Activated B cell treated with CpG ODN at 0.5 μM for 24 hours (primary cell): Measurements from ENCODE around the gene CD79A. TPM values are rescaled to one million over a fixed set of nuclear protein-coding genes. Genes with fewer than 3 reads are reported as not detected.

Experiments used
- ATAC-seq: fragments of 200-7000 bp; cut with Tn5 transposase; one replicate; pipeline ENCODE4 v1.10.0; 2021; ENCODE audit warnings: low read depth, mild to moderate bottlenecking, moderate library complexity
- CTCF ChIA-PET: fragments of 350-600 bp; sonication (Branson Sonifier 250); formaldehyde crosslinking; loops from one replicate; lab custom pipeline; 2021; ENCODE audit warnings: antibody characterized with exemption; lab: Charles Lee
- POLR2A ChIA-PET: fragments of 350-600 bp; sonication (Branson Sonifier 250); formaldehyde crosslinking; loops from one replicate; lab custom pipeline; 2021; ENCODE audit warnings: antibody characterized with exemption; lab: Charles Lee
- DNase-seq: peaks from one replicate; pipeline ENCODE4 v3.0.0; 2022
- H3K27ac Mint-ChIP-seq: one replicate; pipeline ENCODE4 v1.8.0; 2020; ENCODE audit warnings: mixed read lengths
- H3K27me3 Mint-ChIP-seq: one replicate; pipeline ENCODE4 v1.8.0; 2021; ENCODE audit warnings: mixed read lengths
- H3K36me3 Mint-ChIP-seq: one replicate; pipeline ENCODE4 v1.8.0; 2021; ENCODE audit warnings: low read depth, mixed read lengths
- H3K4me1 Mint-ChIP-seq: one replicate; pipeline ENCODE4 v1.8.0; 2021; ENCODE audit warnings: mixed read lengths
- H3K4me3 Mint-ChIP-seq: one replicate; pipeline ENCODE4 v1.8.0; 2020; ENCODE audit warnings: mild to moderate bottlenecking, mixed read lengths
- H3K9me3 Mint-ChIP-seq: one replicate; pipeline ENCODE4 v1.8.0; 2020; ENCODE audit warnings: mixed read lengths
- intact Hi-C: fragments of 100-400 bp; cut with micrococcal nuclease; formaldehyde crosslinking; loops from one replicate; pipeline ENCODE4 v1.15.1; 2024
- total RNA-seq: library from RNA; stranded (reverse); gene quantifications from 2 replicates; pipeline ENCODE4 v1.2.3, GENCODE V29; 2022
- TF ChIP-seq, protein P1 (sequence below): fragments of 200-600 bp; IDR thresholded peaks from one replicate; pipeline ENCODE4 v1.8.0; 2022; ENCODE audit warnings: antibody characterized with exemption, mild to moderate bottlenecking

Gene CD79A
- total RNA-seq, 1 donor from 2014 or later: 889 TPM

DNA sequence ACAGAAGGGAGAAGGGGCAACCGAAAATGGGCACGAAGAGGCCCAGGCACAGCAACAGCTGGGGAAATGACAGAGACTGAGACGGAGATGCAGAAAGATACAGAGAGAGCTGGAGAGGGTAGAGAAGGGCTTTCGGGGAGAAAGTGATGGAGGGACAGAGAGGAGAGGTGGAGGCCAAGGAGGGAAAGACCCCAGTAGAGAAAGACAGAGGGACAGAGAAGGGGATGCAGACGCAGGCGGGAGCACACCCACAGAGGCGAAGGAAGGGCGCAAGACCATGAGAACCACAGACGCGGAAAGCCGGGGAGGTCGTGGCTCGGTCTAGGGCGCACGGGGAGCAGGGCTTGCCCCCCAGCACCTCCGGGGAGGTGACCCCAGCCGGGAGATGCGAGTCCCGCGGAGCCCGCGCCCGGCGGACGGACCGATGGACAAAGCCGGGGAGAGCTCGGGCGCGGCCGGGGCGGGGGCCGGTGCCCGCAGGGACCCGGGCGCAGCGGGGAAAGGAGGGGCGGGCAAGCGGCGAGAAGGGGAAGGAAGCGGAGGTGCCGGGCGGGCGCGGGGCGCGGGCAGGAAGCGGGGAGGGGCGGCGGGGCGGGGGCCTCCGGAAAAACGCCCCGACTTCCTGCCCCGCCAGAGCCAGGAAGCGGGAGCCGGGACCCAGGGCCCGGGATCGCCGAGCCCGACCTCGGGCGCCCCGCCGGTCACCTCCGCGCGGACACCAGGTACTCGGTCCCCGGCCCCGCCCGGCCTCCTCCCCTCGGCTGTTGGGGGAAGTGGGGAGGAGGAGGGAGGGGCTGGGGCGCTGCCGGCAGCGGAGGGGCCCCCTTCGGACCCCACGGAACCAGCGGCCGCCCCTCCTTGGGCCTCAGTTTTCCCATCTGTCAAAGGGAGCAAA lies 5.7 kb downstream of the CD79A start, which contains the start of gene ARHGEF1:
TSS of gene ARHGEF1 (plus strand) at position 617 of the 895 bp plus-strand sequence. CDS start 4,899 bp downstream, outside the sequence.
- TF ChIP-seq, protein P1, sequence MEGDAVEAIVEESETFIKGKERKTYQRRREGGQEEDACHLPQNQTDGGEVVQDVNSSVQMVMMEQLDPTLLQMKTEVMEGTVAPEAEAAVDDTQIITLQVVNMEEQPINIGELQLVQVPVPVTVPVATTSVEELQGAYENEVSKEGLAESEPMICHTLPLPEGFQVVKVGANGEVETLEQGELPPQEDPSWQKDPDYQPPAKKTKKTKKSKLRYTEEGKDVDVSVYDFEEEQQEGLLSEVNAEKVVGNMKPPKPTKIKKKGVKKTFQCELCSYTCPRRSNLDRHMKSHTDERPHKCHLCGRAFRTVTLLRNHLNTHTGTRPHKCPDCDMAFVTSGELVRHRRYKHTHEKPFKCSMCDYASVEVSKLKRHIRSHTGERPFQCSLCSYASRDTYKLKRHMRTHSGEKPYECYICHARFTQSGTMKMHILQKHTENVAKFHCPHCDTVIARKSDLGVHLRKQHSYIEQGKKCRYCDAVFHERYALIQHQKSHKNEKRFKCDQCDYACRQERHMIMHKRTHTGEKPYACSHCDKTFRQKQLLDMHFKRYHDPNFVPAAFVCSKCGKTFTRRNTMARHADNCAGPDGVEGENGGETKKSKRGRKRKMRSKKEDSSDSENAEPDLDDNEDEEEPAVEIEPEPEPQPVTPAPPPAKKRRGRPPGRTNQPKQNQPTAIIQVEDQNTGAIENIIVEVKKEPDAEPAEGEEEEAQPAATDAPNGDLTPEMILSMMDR: no peak
- POLR2A ChIA-PET: interaction anchor here (0.6 to 10.7 kb wide), 12 partner anchors 9 to 242 kb away, joined by 3 to 279 read pairs (median 8); partner anchors contain the start of genes CD79A, RABAC1, RPS19 and ZNF574
- Mint-ChIP-seq H3K36me3 (peaks cover 61% of the 10 kb centered on the region), H3K4me3 (peak within 1 kb of the TSS; percentile 96), H3K4me1 (peaks cover 80% of the 10 kb centered on the region), H3K9me3 (no peaks in the 10 kb centered on the region), H3K27me3 (no peaks in the 10 kb centered on the region), H3K27ac (peak within 1 kb of the TSS; percentile 97)
- CTCF ChIA-PET: interaction anchor here (1.8 to 2.2 kb wide), 2 partner anchors 10 to 24 kb away, joined by 4 to 8 read pairs; no protein-coding TSS in a partner anchor
- intact Hi-C loops: loop anchor here (10.0 kb wide), 1 partner anchor 338 kb away; no protein-coding TSS in a partner anchor
- DNase-seq (peak; percentile 72), ATAC-seq (peak; percentile 22)

DNA sequence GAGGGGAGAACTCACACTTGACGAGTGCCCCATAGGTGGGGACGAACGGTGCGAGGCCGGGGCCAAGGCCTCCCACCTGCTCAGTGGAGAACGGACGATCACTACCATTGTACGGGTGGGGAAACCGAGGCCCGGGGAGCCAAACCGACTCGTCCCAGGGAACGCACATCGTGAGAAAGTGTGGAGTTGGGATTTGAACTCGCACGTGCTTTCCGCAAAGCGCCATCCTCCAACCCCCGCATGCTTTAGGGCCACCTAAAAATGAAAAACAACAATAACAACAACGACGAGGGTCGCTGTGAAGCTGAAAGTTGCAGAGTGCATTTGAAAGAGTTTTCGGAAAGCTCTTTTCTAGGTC lies 6.4 kb downstream of the CD79A start:
- intact Hi-C loops: loop anchor here (10.0 kb wide), 1 partner anchor 339 kb away; no protein-coding TSS in a partner anchor
- CTCF ChIA-PET: interaction anchor here (1.1 to 2.2 kb wide), 4 partner anchors 10 to 51 kb away, joined by 3 to 8 read pairs (median 4); partner anchors contain the start of gene RPS19
- peak overlapping the region; percentile 97 for H3K27ac Mint-ChIP-seq
- H3K36me3 Mint-ChIP-seq: peaks cover 58% of the 10 kb centered on the region
- no peaks in the 10 kb centered on the region for H3K27me3 Mint-ChIP-seq
- peaks cover 80% of the 10 kb centered on the region for H3K4me1 Mint-ChIP-seq
- ATAC-seq: peak; percentile 0
- H3K9me3 Mint-ChIP-seq: no peaks in the 10 kb centered on the region
- POLR2A ChIA-PET: interaction anchor here (0.6 to 10.7 kb wide), 14 partner anchors 9 to 242 kb away, joined by 3 to 279 read pairs (median 6); partner anchors contain the start of genes CD79A, ERFL, RABAC1 and RPS19
- TF ChIP-seq, protein P1: no peak
- DNase-seq: no peak
- peak overlapping the region; percentile 96 for H3K4me3 Mint-ChIP-seq

DNA sequence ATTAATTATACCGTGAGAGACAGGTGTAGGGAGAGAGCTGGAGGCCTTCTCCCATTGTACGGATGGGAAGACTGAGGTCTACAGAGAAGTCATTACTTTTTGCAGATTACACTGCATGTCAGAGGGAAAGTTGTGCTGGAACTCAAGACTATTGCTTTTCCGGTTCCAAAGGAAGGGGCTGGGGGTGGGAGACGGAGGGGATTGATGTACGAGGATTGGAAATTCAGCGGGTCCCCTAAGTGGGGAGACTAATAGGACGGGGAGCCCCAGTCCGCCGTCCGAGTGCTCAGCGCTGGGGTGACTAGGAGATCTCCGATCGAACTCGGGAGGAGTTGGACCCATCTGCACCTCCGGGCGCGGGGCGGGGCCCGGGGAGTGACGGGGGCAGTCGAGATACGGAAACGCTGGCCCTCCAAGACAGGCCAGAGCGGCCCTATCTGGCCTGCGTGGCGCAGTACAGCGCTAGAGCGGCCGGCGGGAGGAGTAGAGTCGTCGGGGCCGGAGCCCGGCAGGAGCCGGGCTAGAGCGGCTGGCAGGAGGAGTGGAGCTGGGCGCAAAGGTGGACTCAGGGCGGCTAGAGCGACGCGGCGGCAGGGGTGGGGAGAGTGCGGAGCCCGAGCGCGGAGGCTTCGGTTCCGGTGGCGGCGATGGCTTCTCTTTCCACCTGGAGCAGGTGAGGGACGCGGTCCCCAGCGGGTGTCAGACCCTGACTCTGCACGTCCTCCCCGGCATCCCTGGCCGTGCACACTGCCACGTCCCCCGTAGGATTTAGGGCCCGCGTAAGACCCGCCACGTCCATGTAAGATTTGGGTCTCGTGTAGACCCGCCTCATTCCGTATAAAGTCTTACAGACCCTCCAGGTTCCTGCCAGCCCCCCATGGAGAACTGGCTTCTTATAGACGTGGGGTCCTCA lies 7.0 kb downstream of the CD79A start:
- H3K4me3 Mint-ChIP-seq: peak overlapping the region; percentile 96
- TF ChIP-seq, protein P1: no peak
- DNase-seq (peak; percentile 86), ATAC-seq (peak; percentile 82)
- no peaks in the 10 kb centered on the region for H3K27me3 Mint-ChIP-seq
- no peaks in the 10 kb centered on the region for H3K9me3 Mint-ChIP-seq
- intact Hi-C loops: loop anchor here (1.0 to 10.0 kb wide), 6 partner anchors 9 to 339 kb away; partner anchors contain the start of genes RABAC1 and RPS19
- H3K27ac Mint-ChIP-seq: peak overlapping the region; percentile 97
- peaks cover 78% of the 10 kb centered on the region for H3K4me1 Mint-ChIP-seq
- CTCF ChIA-PET: interaction anchor here (0.6 to 4.5 kb wide), 6 partner anchors 11 to 91 kb away, joined by 3 to 41 read pairs (median 4); partner anchors contain the start of gene RPS19
- H3K36me3 Mint-ChIP-seq: peaks cover 56% of the 10 kb centered on the region
- POLR2A ChIA-PET: interaction anchor here (0.6 to 10.7 kb wide), 21 partner anchors 10 to 249 kb away, joined by 3 to 279 read pairs (median 5); partner anchors contain the start of genes CD79A, ERFL, POU2F2 and RABAC1

DNA sequence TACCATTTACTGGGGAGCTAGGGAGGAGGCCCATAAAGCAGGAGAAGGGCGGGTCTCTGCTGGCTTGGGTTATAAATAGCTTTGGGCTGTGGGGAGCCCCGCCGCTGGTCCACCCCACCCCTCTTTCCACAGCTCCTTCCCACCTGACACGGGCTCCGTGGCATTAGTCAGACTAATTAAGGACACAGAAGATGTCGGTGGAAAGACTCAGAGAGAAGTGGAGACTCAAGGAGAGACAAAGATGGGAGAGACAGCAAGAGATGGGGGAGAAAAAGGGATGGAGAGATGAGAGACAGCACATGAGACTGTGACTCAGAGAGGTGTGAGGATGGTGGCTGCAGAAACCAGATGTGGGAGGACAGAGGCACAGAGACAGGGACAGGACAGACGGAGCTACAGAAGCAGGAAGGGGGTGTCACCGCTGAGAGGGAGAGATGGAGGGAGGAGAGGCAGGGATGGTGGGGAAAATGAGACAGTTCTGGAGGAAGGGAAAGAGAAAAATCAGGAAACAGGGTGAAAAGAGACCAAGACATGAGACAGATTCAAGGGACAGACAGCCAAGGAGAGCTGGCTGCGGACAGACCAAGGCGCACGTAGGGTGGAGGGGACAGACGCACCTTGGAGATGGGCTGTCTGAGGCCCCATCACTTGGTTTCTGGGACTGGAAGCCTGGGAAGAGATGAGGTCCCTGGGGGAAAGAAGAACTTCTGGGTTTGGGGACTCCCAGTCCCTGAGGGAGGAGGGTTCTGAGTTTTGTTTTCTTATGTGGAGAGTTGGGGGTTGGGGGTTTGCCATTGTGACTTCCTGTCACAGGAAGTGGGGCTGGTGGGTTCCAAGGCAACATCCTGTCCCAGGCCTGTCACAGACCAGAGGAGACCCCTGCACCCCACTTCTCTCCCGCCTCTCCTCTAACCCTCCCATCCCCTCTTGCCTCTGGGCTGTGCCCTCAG lies 10.0 kb downstream of the CD79A start:
- TF ChIP-seq, protein P1: no peak
- Mint-ChIP-seq H3K9me3 (no peaks in the 10 kb centered on the region), H3K27me3 (no peaks in the 10 kb centered on the region), H3K36me3 (peaks cover 55% of the 10 kb centered on the region), H3K4me3 (peak overlapping the region; percentile 81), H3K27ac (peak overlapping the region; percentile 90), H3K4me1 (peaks cover 64% of the 10 kb centered on the region)
- intact Hi-C loops: loop anchor here (10.0 kb wide), 1 partner anchor 342 kb away; no protein-coding TSS in a partner anchor
- ATAC-seq: peak; percentile 4
- CTCF ChIA-PET: interaction anchor here (1.1 to 4.5 kb wide), 8 partner anchors 14 to 64 kb away, joined by 3 to 41 read pairs (median 4); partner anchors contain the start of gene RPS19
- DNase-seq: no peak
- POLR2A ChIA-PET: interaction anchor here (0.6 to 10.7 kb wide), 10 partner anchors 13 to 72 kb away, joined by 3 to 279 read pairs (median 6); partner anchors contain the start of genes CD79A, ERFL, RABAC1 and RPS19
